ENCODE data around the gene MED12L. TPM values are rescaled to one million over a fixed set of nuclear protein-coding genes. Genes with fewer than 3 reads are reported as not detected.

The MED12L gene
- total and polyA plus RNA-seq, 10 of the 15 experiments (the other 5 are each of a cell fraction or from before 2014, with no cell fraction given): 0.01 to 0.06 (median 0.03) TPM; not detected in 2

GRCh38 chr3:151384741-151385174 is 299.3 kb downstream of the MED12L start, which contains the start of gene P2RY12 (continued):
- TF ChIP-seq NFYB (IDR thresholded peaks at IDR 0.05; ENCODE audit: insufficient read depth, low read depth, low read length) (no peak), ATF7 (IDR thresholded peaks at IDR 0.05; ENCODE audit: low read depth) (peak; percentile 87), SMARCA5 (IDR thresholded peaks at IDR 0.05) (no peak), ZZZ3 (IDR thresholded peaks at IDR 0.05; ENCODE audit: control insufficient read depth, insufficient read length, low read depth) (no peak), MXI1 (IDR thresholded peaks at IDR 0.05; ENCODE audit: low read depth, low read length) (no peak), MEF2B (IDR thresholded peaks at IDR 0.05; ENCODE audit: partially characterized antibody, poor library complexity, severe bottlenecking) (peak; percentile 72), EZH2 (IDR thresholded peaks at IDR 0.05; ENCODE audit: borderline replicate concordance, control insufficient read depth, low read depth, low read length) (no peak), REST (IDR thresholded peaks at IDR 0.05; ENCODE audit: low read depth, low read length) (no peak), SMAD1 (IDR thresholded peaks at IDR 0.05; ENCODE audit: low read depth, partially characterized antibody) (no peak), POLR2AphosphoS5 (IDR thresholded peaks at IDR 0.05; ENCODE audit: low read length) (no peak), RAD21 (IDR thresholded peaks at IDR 0.05; ENCODE audit: insufficient read depth, low read depth, low read length) (no peak), ASH2L (IDR thresholded peaks at IDR 0.05; ENCODE audit: borderline replicate concordance, low read depth) (no peak), SIN3A (IDR thresholded peaks at IDR 0.05; ENCODE audit: low read depth, low read length) (no peak), NKRF (conservative IDR thresholded peaks at IDR 0.05) (no peak), TARDBP (IDR thresholded peaks at IDR 0.05; ENCODE audit: borderline replicate concordance) (no peak), RFX5 (IDR thresholded peaks at IDR 0.05; ENCODE audit: low read depth, low read length) (no peak)
- TF ChIP-seq, protein P1, sequence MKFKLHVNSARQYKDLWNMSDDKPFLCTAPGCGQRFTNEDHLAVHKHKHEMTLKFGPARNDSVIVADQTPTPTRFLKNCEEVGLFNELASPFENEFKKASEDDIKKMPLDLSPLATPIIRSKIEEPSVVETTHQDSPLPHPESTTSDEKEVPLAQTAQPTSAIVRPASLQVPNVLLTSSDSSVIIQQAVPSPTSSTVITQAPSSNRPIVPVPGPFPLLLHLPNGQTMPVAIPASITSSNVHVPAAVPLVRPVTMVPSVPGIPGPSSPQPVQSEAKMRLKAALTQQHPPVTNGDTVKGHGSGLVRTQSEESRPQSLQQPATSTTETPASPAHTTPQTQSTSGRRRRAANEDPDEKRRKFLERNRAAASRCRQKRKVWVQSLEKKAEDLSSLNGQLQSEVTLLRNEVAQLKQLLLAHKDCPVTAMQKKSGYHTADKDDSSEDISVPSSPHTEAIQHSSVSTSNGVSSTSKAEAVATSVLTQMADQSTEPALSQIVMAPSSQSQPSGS (IDR thresholded peaks at IDR 0.05; ENCODE audit: low read length): peak; percentile 81; the same call in 1 of the 2 replicates
- TF ChIP-seq, protein P2, sequence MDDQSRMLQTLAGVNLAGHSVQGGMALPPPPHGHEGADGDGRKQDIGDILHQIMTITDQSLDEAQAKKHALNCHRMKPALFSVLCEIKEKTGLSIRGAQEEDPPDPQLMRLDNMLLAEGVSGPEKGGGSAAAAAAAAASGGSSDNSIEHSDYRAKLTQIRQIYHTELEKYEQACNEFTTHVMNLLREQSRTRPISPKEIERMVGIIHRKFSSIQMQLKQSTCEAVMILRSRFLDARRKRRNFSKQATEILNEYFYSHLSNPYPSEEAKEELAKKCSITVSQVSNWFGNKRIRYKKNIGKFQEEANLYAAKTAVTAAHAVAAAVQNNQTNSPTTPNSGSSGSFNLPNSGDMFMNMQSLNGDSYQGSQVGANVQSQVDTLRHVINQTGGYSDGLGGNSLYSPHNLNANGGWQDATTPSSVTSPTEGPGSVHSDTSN (IDR thresholded peaks at IDR 0.05; ENCODE audit: insufficient replicate concordance, low read depth, low read length): peak; percentile 40
- TF ChIP-seq, protein P3, sequence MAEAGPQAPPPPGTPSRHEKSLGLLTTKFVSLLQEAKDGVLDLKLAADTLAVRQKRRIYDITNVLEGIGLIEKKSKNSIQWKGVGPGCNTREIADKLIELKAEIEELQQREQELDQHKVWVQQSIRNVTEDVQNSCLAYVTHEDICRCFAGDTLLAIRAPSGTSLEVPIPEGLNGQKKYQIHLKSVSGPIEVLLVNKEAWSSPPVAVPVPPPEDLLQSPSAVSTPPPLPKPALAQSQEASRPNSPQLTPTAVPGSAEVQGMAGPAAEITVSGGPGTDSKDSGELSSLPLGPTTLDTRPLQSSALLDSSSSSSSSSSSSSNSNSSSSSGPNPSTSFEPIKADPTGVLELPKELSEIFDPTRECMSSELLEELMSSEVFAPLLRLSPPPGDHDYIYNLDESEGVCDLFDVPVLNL (IDR thresholded peaks at IDR 0.05; ENCODE audit: low read depth, low read length): no peak
- TF ChIP-seq, protein P4, sequence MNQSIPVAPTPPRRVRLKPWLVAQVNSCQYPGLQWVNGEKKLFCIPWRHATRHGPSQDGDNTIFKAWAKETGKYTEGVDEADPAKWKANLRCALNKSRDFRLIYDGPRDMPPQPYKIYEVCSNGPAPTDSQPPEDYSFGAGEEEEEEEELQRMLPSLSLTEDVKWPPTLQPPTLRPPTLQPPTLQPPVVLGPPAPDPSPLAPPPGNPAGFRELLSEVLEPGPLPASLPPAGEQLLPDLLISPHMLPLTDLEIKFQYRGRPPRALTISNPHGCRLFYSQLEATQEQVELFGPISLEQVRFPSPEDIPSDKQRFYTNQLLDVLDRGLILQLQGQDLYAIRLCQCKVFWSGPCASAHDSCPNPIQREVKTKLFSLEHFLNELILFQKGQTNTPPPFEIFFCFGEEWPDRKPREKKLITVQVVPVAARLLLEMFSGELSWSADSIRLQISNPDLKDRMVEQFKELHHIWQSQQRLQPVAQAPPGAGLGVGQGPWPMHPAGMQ (IDR thresholded peaks at IDR 0.05; ENCODE audit: borderline replicate concordance): no peak

Measured in GM12878 (cell line).